Cerebellar nuclear complex (tissue), 1 donor: ENCODE results near the gene ENTPD1.
"Not testable (repeated sequence)": the region's sequence is repeated elsewhere in the genome, so short reads cannot be mapped to it uniquely, and the experiment has no call there.

ENCODE experiments used
- DNase-seq, 2 experiments: peaks; one replicate each; lab custom pipeline; 2025; lab: John Stamatoyannopoulos, UW

The ENTPD1 gene, protein sequence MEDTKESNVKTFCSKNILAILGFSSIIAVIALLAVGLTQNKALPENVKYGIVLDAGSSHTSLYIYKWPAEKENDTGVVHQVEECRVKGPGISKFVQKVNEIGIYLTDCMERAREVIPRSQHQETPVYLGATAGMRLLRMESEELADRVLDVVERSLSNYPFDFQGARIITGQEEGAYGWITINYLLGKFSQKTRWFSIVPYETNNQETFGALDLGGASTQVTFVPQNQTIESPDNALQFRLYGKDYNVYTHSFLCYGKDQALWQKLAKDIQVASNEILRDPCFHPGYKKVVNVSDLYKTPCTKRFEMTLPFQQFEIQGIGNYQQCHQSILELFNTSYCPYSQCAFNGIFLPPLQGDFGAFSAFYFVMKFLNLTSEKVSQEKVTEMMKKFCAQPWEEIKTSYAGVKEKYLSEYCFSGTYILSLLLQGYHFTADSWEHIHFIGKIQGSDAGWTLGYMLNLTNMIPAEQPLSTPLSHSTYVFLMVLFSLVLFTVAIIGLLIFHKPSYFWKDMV

GRCh38 chr10:95756041-95756761 lies at the start of gene ENTPD1:
Gene ENTPD1, plus strand, starts transcription at chr10:95756163. Its CDS starts 77 bp downstream, at chr10:95756240.
- DNase-seq: no peak

GRCh38 chr10:95706573-95706972 lies 49.4 kb upstream of the ENTPD1 start:
- no peak for DNase-seq

DNA sequence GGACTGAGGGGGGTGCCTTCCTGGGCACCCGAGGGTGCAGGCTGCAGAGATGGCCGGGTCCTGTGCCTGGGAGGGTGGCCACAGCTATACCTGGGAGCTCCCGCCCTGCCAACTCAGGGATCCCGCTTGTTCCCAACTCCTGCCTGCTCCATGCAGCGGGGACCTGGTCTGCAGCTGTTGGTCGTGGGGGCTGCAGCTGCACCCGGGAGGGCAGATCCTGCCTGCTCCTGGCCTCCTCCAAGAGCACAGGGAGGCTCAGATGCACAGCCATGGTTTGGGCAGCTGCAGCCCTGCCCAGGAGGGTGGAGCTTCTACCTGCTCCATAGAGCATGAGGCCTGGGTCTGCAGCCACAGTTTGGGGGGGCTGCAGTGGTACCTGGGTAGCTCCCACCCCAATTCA lies 49.0 kb upstream of the ENTPD1 start:
- no peak for DNase-seq

GRCh38 chr10:95711492-95711891 lies 44.5 kb upstream of the ENTPD1 start:
- DNase-seq: no peak

- no peak for DNase-seq
Observed at GRCh38 chr10:95716466-95716865, 39.5 kb upstream of the ENTPD1 start.

DNA sequence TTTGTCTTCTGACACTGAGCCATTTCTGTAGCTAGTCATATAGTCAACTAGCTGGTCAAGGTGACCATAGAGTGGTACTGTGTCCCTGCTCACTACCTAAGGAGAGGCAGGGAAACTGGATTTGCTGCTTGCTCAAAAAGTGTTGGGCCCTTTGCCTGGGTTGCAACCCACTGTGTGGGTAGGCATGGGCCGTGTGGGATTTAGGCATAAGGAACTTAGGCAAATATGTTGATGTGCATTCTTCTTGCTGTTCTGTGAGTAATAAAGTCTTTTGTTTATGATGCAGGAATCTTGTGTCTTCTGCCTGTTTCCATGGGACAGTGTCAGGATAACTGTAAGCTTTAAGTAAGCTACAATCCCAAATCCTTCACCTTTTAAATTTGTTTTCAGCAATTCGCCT lies 39.1 kb upstream of the ENTPD1 start:
- no peak for DNase-seq

GRCh38 chr10:95720745-95721144 lies 35.2 kb upstream of the ENTPD1 start:
- DNase-seq: not testable (repeated sequence)

- not testable (repeated sequence) for DNase-seq
Observed at GRCh38 chr10:95722496-95722895, 33.5 kb upstream of the ENTPD1 start.

GRCh38 chr10:95728526-95728925 lies 27.4 kb upstream of the ENTPD1 start:
- no peak for DNase-seq

GRCh38 chr10:95729323-95730055 lies 26.5 kb upstream of the ENTPD1 start:
- no peak for DNase-seq

- DNase-seq: no peak
Observed at GRCh38 chr10:95730233-95730632, 25.7 kb upstream of the ENTPD1 start.

GRCh38 chr10:95732907-95733306 lies 23.1 kb upstream of the ENTPD1 start:
- DNase-seq: not testable (repeated sequence)

- no peak for DNase-seq
Observed at GRCh38 chr10:95739056-95739455, 16.9 kb upstream of the ENTPD1 start.

DNA sequence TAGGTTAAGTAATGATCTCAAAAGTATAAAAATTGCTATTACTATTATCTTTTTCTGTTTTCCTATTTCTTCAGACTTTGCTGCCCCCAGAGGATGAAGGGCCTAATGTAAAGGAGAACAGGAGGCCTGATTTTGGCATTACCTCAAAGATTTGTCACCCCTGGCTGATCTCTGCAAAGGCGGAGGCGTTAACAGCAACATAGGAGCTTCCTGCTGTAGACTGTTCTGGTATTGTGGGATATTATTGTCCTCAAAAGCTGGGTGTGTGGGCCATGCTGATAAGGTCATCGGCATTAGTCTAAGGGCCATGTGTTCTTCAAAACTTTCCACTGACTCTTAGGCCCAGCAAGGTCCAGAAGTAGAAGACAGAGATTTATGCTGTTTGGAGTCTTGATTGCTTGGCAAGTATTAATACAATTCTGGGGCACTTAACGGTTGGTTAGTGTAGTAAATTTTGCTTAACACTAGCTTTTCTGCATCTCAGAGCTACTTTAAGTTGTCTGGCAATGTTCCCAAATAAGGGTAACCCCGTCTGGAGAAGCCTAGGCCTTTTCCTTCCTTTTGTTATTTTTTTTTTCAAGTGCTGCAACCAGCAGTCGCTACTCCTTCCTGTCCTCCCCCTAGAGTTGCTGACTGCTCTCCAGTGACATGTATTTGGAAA lies 14.0 kb upstream of the ENTPD1 start:
- no peak for DNase-seq

DNA sequence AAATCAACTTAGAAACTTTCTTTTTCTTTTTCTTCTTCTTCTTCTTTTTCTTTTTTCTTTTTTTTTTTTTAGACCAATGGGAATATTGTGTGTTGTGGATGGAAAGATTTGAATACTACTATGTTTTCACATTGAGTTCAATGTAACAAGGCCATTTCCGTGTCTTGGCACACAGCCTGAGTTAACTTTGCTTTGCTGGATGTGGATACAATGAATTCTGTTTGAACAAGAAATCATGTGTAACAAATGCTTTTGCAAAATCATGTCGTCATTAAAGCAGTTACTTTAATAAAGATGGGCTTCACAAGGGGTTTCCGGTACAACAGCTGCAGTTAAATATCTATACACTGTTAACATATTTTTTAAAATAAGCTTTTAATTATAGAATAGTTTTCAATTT lies 13.5 kb upstream of the ENTPD1 start:
- no peak for DNase-seq

DNA sequence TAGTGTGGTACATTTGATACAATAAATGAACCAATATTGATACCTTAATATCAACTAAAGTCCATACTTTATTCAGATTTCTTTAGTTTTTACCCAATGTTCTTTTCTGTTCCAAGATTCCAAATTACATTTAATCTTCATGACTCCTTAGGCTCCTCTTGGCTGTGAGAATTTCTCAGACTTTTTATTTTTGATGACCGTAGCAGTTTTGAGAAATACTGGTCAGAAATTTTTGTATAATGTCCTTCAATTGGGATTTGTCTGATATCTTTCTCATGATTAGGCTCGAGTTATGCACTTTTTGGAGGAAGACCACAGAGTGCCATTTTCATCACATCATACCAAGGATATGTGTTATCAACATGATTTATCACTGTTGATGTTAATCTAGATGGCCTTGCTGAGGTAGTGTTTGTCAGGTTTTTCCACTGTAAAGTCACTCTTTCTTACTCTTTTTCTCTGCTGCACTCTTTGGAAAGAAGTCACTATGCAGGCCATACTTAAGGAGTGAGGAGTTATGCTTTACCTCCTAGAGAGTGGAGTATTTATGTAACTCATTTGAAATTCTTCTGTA lies 12.9 kb upstream of the ENTPD1 start:
- DNase-seq: no peak

- no peak for DNase-seq
Observed at GRCh38 chr10:95745501-95745900, 10.5 kb upstream of the ENTPD1 start.

- no peak for DNase-seq
Observed at GRCh38 chr10:95748349-95748748, 7.6 kb upstream of the ENTPD1 start.

DNA sequence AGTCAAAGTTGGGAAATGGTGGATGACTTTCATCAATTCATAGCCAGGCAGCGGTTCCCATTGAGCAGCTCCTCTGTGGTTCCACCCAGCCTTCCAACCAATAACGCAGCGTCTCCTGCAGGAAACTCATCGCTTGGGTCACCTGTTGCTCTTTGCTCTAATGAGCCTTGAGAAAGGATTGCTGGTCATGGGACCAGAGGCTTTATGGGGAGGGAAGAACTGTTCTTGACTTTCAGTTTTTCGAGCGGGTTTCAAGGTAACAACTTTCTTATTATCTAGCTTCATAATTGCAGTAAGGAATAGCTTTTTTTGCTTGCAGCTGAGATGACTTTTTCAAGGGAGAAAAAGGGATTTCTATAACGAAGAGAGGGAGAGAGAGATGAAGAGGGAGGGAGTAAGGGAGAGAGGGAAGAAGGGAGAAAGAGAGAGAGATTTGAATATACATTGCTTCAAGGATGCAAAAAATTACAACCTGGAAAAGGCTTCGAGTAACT lies 405 bp upstream of the ENTPD1 start:
- DNase-seq: no peak

GRCh38 chr10:95756809-95757684 lies 1.1 kb downstream of the ENTPD1 start:
- DNase-seq: no peak
